GM12864 (cell line): ENCODE data around the gene CLEC18C.
"Not testable (repeated sequence)": the region's sequence is repeated elsewhere in the genome, so short reads cannot be mapped to it uniquely, and the experiment has no call there.

Experiments used
- DNase-seq: peaks from one replicate; pipeline ENCODE4 v3.0.0-alpha.2; 2011; ENCODE audit warnings: low read depth
- H3K4me3 ChIP-seq: 2 replicates; pipeline ENCODE4 v1.5.1; 2011; ENCODE audit warnings: mild to moderate bottlenecking, low read depth, low read length, control low read depth

Gene CLEC18C

GRCh38 chr16:70190574-70190973 lies 17.0 kb downstream of the CLEC18C start:
- not testable (repeated sequence) for H3K4me3 ChIP-seq, DNase-seq

GRCh38 chr16:70196683-70197300 lies 23.2 kb downstream of the CLEC18C start:
- not testable (repeated sequence) for DNase-seq

GRCh38 chr16:70197611-70198010 lies 24.0 kb downstream of the CLEC18C start:
- not testable (repeated sequence) for H3K4me3 ChIP-seq, DNase-seq

More at GRCh38 chr16:70196683-70197300, 23.2 kb downstream of the CLEC18C start:
- not testable (repeated sequence) for H3K4me3 ChIP-seq

GRCh38 chr16:70198230-70198629 lies 24.6 kb downstream of the CLEC18C start:
- not testable (repeated sequence) for DNase-seq

GRCh38 chr16:70198666-70199065 lies 25.1 kb downstream of the CLEC18C start:
- not testable (repeated sequence) for DNase-seq

More at GRCh38 chr16:70198230-70198629, 24.6 kb downstream of the CLEC18C start:
- not testable (repeated sequence) for H3K4me3 ChIP-seq

GRCh38 chr16:70199170-70199569 lies 25.6 kb downstream of the CLEC18C start:
- not testable (repeated sequence) for DNase-seq, H3K4me3 ChIP-seq

More at GRCh38 chr16:70198666-70199065, 25.1 kb downstream of the CLEC18C start:
- not testable (repeated sequence) for H3K4me3 ChIP-seq

GRCh38 chr16:70200063-70200462 lies 26.5 kb downstream of the CLEC18C start:
- H3K4me3 ChIP-seq, DNase-seq: not testable (repeated sequence)

GRCh38 chr16:70203508-70203907 lies 29.9 kb downstream of the CLEC18C start:
- not testable (repeated sequence) for DNase-seq, H3K4me3 ChIP-seq

- DNase-seq, H3K4me3 ChIP-seq: not testable (repeated sequence)
These were observed 30.4 kb downstream of the CLEC18C start for GRCh38 chr16:70204010-70204409.

- H3K4me3 ChIP-seq, DNase-seq: not testable (repeated sequence)
These were observed 31.2 kb downstream of the CLEC18C start for GRCh38 chr16:70204668-70205405.

- H3K4me3 ChIP-seq, DNase-seq: not testable (repeated sequence)
These were observed 32.8 kb downstream of the CLEC18C start for GRCh38 chr16:70206382-70206781.

- not testable (repeated sequence) for DNase-seq
These were observed 45.0 kb downstream of the CLEC18C start for GRCh38 chr16:70218586-70218985.

GRCh38 chr16:70222574-70222973 lies 49.0 kb downstream of the CLEC18C start:
- not testable (repeated sequence) for DNase-seq

More at GRCh38 chr16:70218586-70218985, 45.0 kb downstream of the CLEC18C start:
- H3K4me3 ChIP-seq: not testable (repeated sequence)

GRCh38 chr16:70223216-70223615 lies 49.6 kb downstream of the CLEC18C start:
- not testable (repeated sequence) for H3K4me3 ChIP-seq, DNase-seq

More at GRCh38 chr16:70222574-70222973, 49.0 kb downstream of the CLEC18C start:
- not testable (repeated sequence) for H3K4me3 ChIP-seq

- not testable (repeated sequence) for H3K4me3 ChIP-seq, DNase-seq
These were observed 50.5 kb downstream of the CLEC18C start for GRCh38 chr16:70223971-70224513.

- H3K4me3 ChIP-seq, DNase-seq: not testable (repeated sequence)
These were observed 51.1 kb downstream of the CLEC18C start for GRCh38 chr16:70224645-70225044.

GRCh38 chr16:70225430-70225829 lies 51.8 kb downstream of the CLEC18C start:
- H3K4me3 ChIP-seq: not testable (repeated sequence)

GRCh38 chr16:70226024-70226423 lies 52.4 kb downstream of the CLEC18C start:
- DNase-seq, H3K4me3 ChIP-seq: not testable (repeated sequence)

More at GRCh38 chr16:70225430-70225829, 51.8 kb downstream of the CLEC18C start:
- DNase-seq: not testable (repeated sequence)

- DNase-seq: not testable (repeated sequence)
These were observed 58.2 kb downstream of the CLEC18C start for GRCh38 chr16:70231831-70232230.

More at GRCh38 chr16:70231831-70232230, 58.2 kb downstream of the CLEC18C start:
- not testable (repeated sequence) for H3K4me3 ChIP-seq
